Nephron progenitor cell (in vitro differentiated cells): ENCODE data around the gene ZFP36L1.

Experiments
- DNase-seq: peaks from one replicate; pipeline ENCODE4 v3.0.0; 2021
- H3K27ac Mint-ChIP-seq: 2 replicates; pipeline ENCODE4 v1.8.0; 2021; ENCODE audit warnings: mild to moderate bottlenecking, moderate library complexity, mixed read lengths
- H3K27me3 Mint-ChIP-seq: 2 replicates; pipeline ENCODE4 v1.8.0; 2021; ENCODE audit warnings: mild to moderate bottlenecking, low read depth, mixed read lengths; ENCODE audit not compliant: poor library complexity
- H3K36me3 Mint-ChIP-seq: 2 replicates; pipeline ENCODE4 v1.8.0; 2021; ENCODE audit warnings: low read depth, mixed read lengths
- H3K4me1 Mint-ChIP-seq: 2 replicates; pipeline ENCODE4 v1.8.0; 2021; ENCODE audit warnings: mixed read lengths
- H3K4me3 Mint-ChIP-seq: 2 replicates; pipeline ENCODE4 v1.8.0; 2021; ENCODE audit warnings: mild to moderate bottlenecking, moderate library complexity, mixed read lengths
- H3K9me3 Mint-ChIP-seq: 2 replicates; pipeline ENCODE4 v1.8.0; 2021; ENCODE audit warnings: mild to moderate bottlenecking, moderate library complexity, mixed read lengths
- TF ChIP-seq, protein P1 (sequence below): fragments of 200-600 bp; sonication (generic); IDR thresholded peaks from 2 replicates; pipeline ENCODE4 v1.5.0; 2021; ENCODE audit warnings: antibody characterized with exemption

ZFP36L1 gene

DNA sequence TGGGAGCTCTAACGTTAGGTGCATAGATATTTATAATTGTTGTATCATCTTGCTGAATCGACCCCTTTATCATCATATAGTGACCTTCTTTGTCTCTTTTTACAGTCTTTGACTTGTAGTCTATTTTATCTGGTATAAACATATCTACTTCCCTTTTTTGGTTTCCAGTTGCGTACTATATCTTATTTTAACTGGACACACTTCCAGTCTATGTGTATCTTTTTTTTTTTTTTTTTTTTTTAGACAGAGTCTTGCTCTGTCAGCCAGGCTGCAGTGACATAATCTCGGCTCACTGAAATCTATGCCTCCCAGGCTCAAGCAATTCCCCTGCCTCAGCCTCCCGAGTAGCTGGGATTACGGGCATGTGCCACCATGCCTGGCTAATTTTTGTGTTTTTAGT, 41.9 kb upstream of the ZFP36L1 start:
- Mint-ChIP-seq H3K27me3 (peaks cover 5% of the 10 kb centered on the region), H3K4me1 (no peaks in the 10 kb centered on the region), H3K36me3 (peaks cover 55% of the 10 kb centered on the region), H3K4me3 (no peak overlapping the region), H3K27ac (no peak overlapping the region), H3K9me3 (peaks cover 79% of the 10 kb centered on the region)
- no peak for DNase-seq
- TF ChIP-seq, protein P1, sequence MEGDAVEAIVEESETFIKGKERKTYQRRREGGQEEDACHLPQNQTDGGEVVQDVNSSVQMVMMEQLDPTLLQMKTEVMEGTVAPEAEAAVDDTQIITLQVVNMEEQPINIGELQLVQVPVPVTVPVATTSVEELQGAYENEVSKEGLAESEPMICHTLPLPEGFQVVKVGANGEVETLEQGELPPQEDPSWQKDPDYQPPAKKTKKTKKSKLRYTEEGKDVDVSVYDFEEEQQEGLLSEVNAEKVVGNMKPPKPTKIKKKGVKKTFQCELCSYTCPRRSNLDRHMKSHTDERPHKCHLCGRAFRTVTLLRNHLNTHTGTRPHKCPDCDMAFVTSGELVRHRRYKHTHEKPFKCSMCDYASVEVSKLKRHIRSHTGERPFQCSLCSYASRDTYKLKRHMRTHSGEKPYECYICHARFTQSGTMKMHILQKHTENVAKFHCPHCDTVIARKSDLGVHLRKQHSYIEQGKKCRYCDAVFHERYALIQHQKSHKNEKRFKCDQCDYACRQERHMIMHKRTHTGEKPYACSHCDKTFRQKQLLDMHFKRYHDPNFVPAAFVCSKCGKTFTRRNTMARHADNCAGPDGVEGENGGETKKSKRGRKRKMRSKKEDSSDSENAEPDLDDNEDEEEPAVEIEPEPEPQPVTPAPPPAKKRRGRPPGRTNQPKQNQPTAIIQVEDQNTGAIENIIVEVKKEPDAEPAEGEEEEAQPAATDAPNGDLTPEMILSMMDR: no peak

DNA sequence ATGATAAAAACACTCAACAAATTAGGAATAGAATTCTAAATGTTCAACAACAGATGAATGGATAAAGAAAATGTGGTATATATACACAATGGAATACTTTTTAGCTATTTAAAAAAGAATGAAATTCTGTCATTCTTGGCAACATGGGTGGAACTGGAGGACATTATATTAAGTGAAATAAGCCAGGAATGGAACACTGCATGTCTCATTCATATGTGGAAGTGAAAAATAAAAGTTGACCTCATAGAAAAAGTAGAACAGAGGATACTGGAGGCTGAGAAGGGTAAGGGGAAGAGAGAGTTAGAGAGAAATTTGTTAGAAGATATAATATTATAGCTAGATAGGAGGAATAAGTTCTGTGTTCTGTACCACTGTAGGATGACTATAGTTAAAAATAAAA, 35.8 kb upstream of the ZFP36L1 start:
- no peaks in the 10 kb centered on the region for H3K27me3 Mint-ChIP-seq
- DNase-seq: no peak
- H3K9me3 Mint-ChIP-seq: peaks cover 28% of the 10 kb centered on the region
- peaks cover 7% of the 10 kb centered on the region for H3K4me1 Mint-ChIP-seq
- H3K36me3 Mint-ChIP-seq: peaks cover 19% of the 10 kb centered on the region
- TF ChIP-seq, protein P1: no peak
- H3K27ac Mint-ChIP-seq: no peak overlapping the region
- no peak overlapping the region for H3K4me3 Mint-ChIP-seq

DNA sequence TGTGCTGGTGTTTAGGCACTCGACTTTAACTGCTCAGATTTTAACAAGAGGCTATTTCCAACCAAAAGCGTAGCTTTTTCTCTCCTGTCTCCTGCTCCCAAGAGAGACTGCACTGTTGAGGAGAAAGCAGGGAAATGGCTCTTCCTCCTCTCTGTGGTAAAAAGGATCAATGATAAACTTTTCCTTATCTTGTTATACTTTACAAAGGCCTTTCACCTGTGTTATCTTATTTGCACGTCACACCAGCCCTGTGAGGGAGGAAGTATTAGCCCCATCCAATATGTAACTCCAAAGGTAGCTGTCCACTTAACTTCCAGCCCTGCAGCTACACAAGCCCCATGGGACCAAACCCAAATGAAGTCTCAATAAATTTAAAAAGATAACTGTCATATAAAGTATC, 32.9 kb upstream of the ZFP36L1 start:
- H3K4me1 Mint-ChIP-seq: peaks cover 21% of the 10 kb centered on the region
- no peak overlapping the region for H3K27ac Mint-ChIP-seq
- TF ChIP-seq, protein P1: no peak
- no peak overlapping the region for H3K4me3 Mint-ChIP-seq
- peaks cover 8% of the 10 kb centered on the region for H3K9me3 Mint-ChIP-seq
- DNase-seq: no peak
- H3K27me3 Mint-ChIP-seq: no peaks in the 10 kb centered on the region
- H3K36me3 Mint-ChIP-seq: peaks cover 4% of the 10 kb centered on the region

DNA sequence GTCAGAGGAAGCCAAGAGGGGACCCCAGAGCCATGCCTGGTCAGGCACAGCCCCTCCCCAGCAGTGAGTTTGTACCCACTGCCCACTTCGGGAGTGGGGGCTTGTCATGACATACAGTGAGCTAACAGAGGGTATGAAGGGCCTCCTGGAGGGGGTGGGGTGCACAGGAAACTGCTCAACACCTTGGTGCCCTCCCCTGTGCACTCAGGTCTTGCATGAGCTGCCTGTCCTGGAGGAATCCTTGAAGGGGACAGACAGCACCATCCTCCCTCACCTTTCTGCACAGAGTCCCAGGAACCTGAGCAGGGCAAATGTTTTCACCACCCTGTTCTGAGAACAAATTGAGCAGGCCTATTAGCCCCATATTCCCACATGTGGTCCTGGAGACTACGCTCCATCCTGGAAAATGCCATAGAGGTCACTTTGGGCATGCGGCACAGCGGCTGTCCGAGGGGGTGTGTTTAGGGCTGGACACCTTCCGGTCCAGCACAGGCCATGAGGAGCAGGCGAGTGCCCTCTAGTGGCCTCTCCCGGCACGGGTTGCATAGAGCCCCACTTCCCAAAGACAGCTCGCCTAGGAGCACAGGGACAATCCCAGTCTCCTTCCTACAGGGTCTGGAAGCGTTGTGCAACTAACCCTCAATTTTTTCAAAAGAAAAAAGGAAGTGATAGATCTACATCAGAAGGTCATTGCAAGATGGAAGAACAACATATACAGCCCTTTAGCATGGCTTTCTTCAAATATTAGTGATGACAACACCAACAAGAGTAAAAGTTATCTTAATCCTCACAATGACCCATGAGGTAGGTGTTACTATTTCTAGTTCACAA, 31.9 kb upstream of the ZFP36L1 start:
- Mint-ChIP-seq H3K4me3 (no peak overlapping the region), H3K27ac (peak overlapping the region; percentile 32), H3K36me3 (no peaks in the 10 kb centered on the region), H3K4me1 (peaks cover 31% of the 10 kb centered on the region), H3K9me3 (no peaks in the 10 kb centered on the region), H3K27me3 (no peaks in the 10 kb centered on the region)
- TF ChIP-seq, protein P1: peak; percentile 92
- DNase-seq: peak; percentile 87

DNA sequence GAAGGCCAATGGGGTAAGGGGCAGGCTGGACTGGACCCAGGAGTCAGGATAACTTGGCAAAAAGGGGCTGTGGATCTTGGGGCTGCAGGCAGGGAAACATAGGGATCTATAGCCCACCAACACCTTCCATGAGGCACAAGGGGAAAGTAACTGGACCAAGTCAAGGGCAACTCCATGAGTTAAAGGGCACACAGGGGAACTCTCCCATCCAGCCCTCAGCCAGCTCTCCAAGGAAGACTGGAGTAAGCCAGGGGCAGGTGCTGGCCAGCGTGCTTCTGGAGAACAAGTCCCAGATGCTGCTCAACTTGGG, 31.3 kb upstream of the ZFP36L1 start:
- Mint-ChIP-seq H3K4me1 (peaks cover 37% of the 10 kb centered on the region), H3K9me3 (no peaks in the 10 kb centered on the region), H3K4me3 (no peak overlapping the region), H3K27ac (peak overlapping the region; percentile 32), H3K27me3 (no peaks in the 10 kb centered on the region), H3K36me3 (no peaks in the 10 kb centered on the region)
- no peak for DNase-seq
- TF ChIP-seq, protein P1: no peak
